Peyer's patch (tissue), 4 donors: Measurements from ENCODE around the gene LRRC66.

Experiments
- POLR2A ChIP-seq, 2 donors: fragments of 450-650 bp; IDR thresholded peaks; one replicate each; pipeline ENCODE4 v1.5.1; 2017; ENCODE audit warnings: antibody characterized with exemption in 2 of 2, mild to moderate bottlenecking in 2 of 2, moderate library complexity in 2 of 2
- TF ChIP-seq, protein P1 (sequence below), 6 experiments: fragments of 450-650 bp in 4 of 6; fragments of 200-600 bp in 2 of 6; sonication (generic) in 1 of 6; IDR thresholded peaks; one replicate each; pipeline ENCODE4 v1.5.1; 2017 to 2019; ENCODE audit warnings: antibody characterized with exemption in 6 of 6, mild to moderate bottlenecking in 3 of 6, moderate library complexity in 1 of 6

DNA sequence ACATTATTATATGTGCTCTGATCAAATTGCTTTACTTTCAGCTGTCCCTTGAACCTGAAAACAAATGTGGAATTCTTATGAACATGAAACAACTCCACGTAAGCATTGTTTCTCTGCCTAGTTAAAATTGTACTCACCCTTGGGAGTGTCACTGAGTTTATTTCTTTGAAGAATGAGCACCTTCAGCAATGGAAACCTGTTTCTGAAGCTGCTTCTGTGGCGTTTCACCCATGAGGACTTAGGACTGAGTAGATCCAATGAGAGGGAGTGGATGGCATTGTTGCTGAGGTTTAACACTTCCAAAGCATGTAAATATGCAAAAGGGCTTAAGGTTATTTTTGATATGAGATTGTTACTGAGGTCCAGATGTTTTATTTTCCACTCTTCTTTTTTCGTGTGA is 3.2 kb downstream of the LRRC66 start:
- TF ChIP-seq, protein P1, sequence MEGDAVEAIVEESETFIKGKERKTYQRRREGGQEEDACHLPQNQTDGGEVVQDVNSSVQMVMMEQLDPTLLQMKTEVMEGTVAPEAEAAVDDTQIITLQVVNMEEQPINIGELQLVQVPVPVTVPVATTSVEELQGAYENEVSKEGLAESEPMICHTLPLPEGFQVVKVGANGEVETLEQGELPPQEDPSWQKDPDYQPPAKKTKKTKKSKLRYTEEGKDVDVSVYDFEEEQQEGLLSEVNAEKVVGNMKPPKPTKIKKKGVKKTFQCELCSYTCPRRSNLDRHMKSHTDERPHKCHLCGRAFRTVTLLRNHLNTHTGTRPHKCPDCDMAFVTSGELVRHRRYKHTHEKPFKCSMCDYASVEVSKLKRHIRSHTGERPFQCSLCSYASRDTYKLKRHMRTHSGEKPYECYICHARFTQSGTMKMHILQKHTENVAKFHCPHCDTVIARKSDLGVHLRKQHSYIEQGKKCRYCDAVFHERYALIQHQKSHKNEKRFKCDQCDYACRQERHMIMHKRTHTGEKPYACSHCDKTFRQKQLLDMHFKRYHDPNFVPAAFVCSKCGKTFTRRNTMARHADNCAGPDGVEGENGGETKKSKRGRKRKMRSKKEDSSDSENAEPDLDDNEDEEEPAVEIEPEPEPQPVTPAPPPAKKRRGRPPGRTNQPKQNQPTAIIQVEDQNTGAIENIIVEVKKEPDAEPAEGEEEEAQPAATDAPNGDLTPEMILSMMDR (IDR thresholded peaks at IDR 0.05) = no peak
- no peak for TF ChIP-seq POLR2A (IDR thresholded peaks at IDR 0.05)
